ENCODE results near the gene ELOVL2.

ELOVL2 gene

GRCh38 chr6:11066505-11067347 lies 22.6 kb upstream of the ELOVL2 start:
- ATAC-seq (ENCODE audit: insufficient read depth, low read depth): no peak
- Histone ChIP-seq H3K36me3 (ENCODE audit: insufficient read depth, low read length) (no peaks in the 10 kb centered on the region), H3K4me2 (ENCODE audit: insufficient read depth, low read length) (no peak overlapping the region), H3K9ac (ENCODE audit: low read depth, low read length) (no peak overlapping the region), H3K27me3 (ENCODE audit: insufficient read depth, low read length, poor library complexity) (peaks cover 4% of the 10 kb centered on the region), H3K4me3 (ENCODE audit: low read depth in 1 of 2, low read length in 2 of 2) (no peak overlapping the region), H3K9me3 (ENCODE audit: insufficient read depth, low read length, severe bottlenecking) (no peaks in the 10 kb centered on the region), H3K4me1 (ENCODE audit: insufficient read depth, low read length) (no peaks in the 10 kb centered on the region), H4K20me1 (ENCODE audit: insufficient read depth, low read length) (no peaks in the 10 kb centered on the region), H3K27ac (ENCODE audit: low read length) (no peak overlapping the region), H3K79me2 (ENCODE audit: insufficient read depth, low read length) (no peaks in the 10 kb centered on the region), H2AFZ (ENCODE audit: low read depth, low read length) (no peak overlapping the region)
- TF ChIP-seq CTCF (IDR thresholded peaks at IDR 0.05; ENCODE audit: borderline replicate concordance, extremely low read depth, low read length, poor library complexity, severe bottlenecking) (no peak), EZH2 (IDR thresholded peaks at IDR 0.05; ENCODE audit: borderline replicate concordance, low read depth, low read length, severe bottlenecking) (no peak)
- DNase-seq: no peak

GRCh38 chr6:11065436-11066202 lies 21.5 kb upstream of the ELOVL2 start:
- no peak for ATAC-seq (ENCODE audit: insufficient read depth, low read depth)
- Histone ChIP-seq H2AFZ (ENCODE audit: low read depth, low read length) (no peak overlapping the region), H3K4me1 (ENCODE audit: insufficient read depth, low read length) (no peaks in the 10 kb centered on the region)

GRCh38 chr6:11064836-11065235 lies 20.7 kb upstream of the ELOVL2 start:
- TF ChIP-seq CTCF (IDR thresholded peaks at IDR 0.05; ENCODE audit: borderline replicate concordance, extremely low read depth, low read length, poor library complexity, severe bottlenecking) (no peak), EZH2 (IDR thresholded peaks at IDR 0.05; ENCODE audit: borderline replicate concordance, low read depth, low read length, severe bottlenecking) (no peak)
- Histone ChIP-seq H3K4me1 (ENCODE audit: insufficient read depth, low read length) (no peaks in the 10 kb centered on the region), H3K4me3 (ENCODE audit: low read depth in 1 of 2, low read length in 2 of 2) (no peak overlapping the region), H3K27me3 (ENCODE audit: insufficient read depth, low read length, poor library complexity) (peaks cover 4% of the 10 kb centered on the region), H3K4me2 (ENCODE audit: insufficient read depth, low read length) (no peak overlapping the region), H3K9me3 (ENCODE audit: insufficient read depth, low read length, severe bottlenecking) (no peaks in the 10 kb centered on the region), H3K79me2 (ENCODE audit: insufficient read depth, low read length) (no peaks in the 10 kb centered on the region), H3K9ac (ENCODE audit: low read depth, low read length) (no peak overlapping the region), H4K20me1 (ENCODE audit: insufficient read depth, low read length) (no peaks in the 10 kb centered on the region), H3K27ac (ENCODE audit: low read length) (no peak overlapping the region), H3K36me3 (ENCODE audit: insufficient read depth, low read length) (no peaks in the 10 kb centered on the region), H2AFZ (ENCODE audit: low read depth, low read length) (no peak overlapping the region)
- DNase-seq (no peak), ATAC-seq (ENCODE audit: insufficient read depth, low read depth) (no peak)

More at GRCh38 chr6:11065436-11066202, 21.5 kb upstream of the ELOVL2 start:
- H3K27me3 ChIP-seq (ENCODE audit: insufficient read depth, low read length, poor library complexity): peaks cover 4% of the 10 kb centered on the region
- no peak for TF ChIP-seq CTCF (IDR thresholded peaks at IDR 0.05; ENCODE audit: borderline replicate concordance, extremely low read depth, low read length, poor library complexity, severe bottlenecking)
- no peak for TF ChIP-seq EZH2 (IDR thresholded peaks at IDR 0.05; ENCODE audit: borderline replicate concordance, low read depth, low read length, severe bottlenecking)
- DNase-seq: no peak
- no peaks in the 10 kb centered on the region for H4K20me1 ChIP-seq (ENCODE audit: insufficient read depth, low read length)
- no peaks in the 10 kb centered on the region for H3K9me3 ChIP-seq (ENCODE audit: insufficient read depth, low read length, severe bottlenecking)
- H3K4me3 ChIP-seq (ENCODE audit: low read depth in 1 of 2, low read length in 2 of 2): no peak overlapping the region
- no peak overlapping the region for H3K27ac ChIP-seq (ENCODE audit: low read length)
- no peak overlapping the region for H3K9ac ChIP-seq (ENCODE audit: low read depth, low read length)
- no peaks in the 10 kb centered on the region for H3K36me3 ChIP-seq (ENCODE audit: insufficient read depth, low read length)
- no peaks in the 10 kb centered on the region for H3K79me2 ChIP-seq (ENCODE audit: insufficient read depth, low read length)
- no peak overlapping the region for H3K4me2 ChIP-seq (ENCODE audit: insufficient read depth, low read length)

All from DND-41 (cell line).